Keratinocyte (primary cell): ENCODE measurements around the gene RNF17. TPM values are rescaled to one million over a fixed set of nuclear protein-coding genes. Genes with fewer than 3 reads are reported as not detected.

Experiments
- DNase-seq: peaks from one replicate; pipeline ENCODE4 v3.0.0-alpha.2; 2011; ENCODE audit warnings: low read depth, missing footprints, low spot score
- FAIRE-seq: peaks from 2 replicates; lab custom pipeline; 2011; peaks lifted over from hg19 to GRCh38; lab: Jason Lieb, UNC
- H2AFZ ChIP-seq: 2 replicates; pipeline ENCODE4 v1.6.0; 2012; ENCODE audit warnings: low read length, control low read depth, inconsistent platforms; ENCODE audit not compliant: control insufficient read depth
- H3K27ac ChIP-seq: 2 replicates; pipeline ENCODE4 v1.5.1; 2011; ENCODE audit warnings: low read length; ENCODE audit not compliant: control insufficient read depth, insufficient read depth
- H3K27me3 ChIP-seq: 3 replicates; pipeline ENCODE4 v1.6.0; 2011; ENCODE audit warnings: low read length; ENCODE audit not compliant: control insufficient read depth, insufficient read depth; ENCODE audit errors: extremely low read depth
- H3K36me3 ChIP-seq, 2 experiments: 2 replicates in 1 of 2; 3 replicates in 1 of 2; pipeline ENCODE4 v1.5.1; 2011; ENCODE audit warnings: low read length in 2 of 2, mild to moderate bottlenecking in 1 of 2; ENCODE audit not compliant: control insufficient read depth in 2 of 2, insufficient read depth in 2 of 2; ENCODE audit errors: extremely low read depth in 1 of 2
- H3K4me1 ChIP-seq: 3 replicates; pipeline ENCODE4 v1.5.1; 2011; ENCODE audit warnings: low read length; ENCODE audit not compliant: control insufficient read depth, insufficient read depth; ENCODE audit errors: extremely low read depth
- H3K4me2 ChIP-seq: 3 replicates; pipeline ENCODE4 v1.6.0; 2011; ENCODE audit warnings: low read depth, low read length; ENCODE audit not compliant: control insufficient read depth, insufficient read depth; ENCODE audit errors: extremely low read depth
- H3K4me3 ChIP-seq, 3 experiments: fragments of 200-600 bp in 1 of 3; sonication (generic) in 1 of 3; 2 replicates in 2 of 3; 3 replicates in 1 of 3; pipeline ENCODE4 v1.5.1; 2011 to 2016; ENCODE audit warnings: low read length in 3 of 3, mild to moderate bottlenecking in 3 of 3, control low read depth in 2 of 3, inconsistent platforms in 1 of 3, low read depth in 1 of 3, mixed read lengths in 1 of 3, mixed run types in 1 of 3, moderate library complexity in 1 of 3; ENCODE audit not compliant: control insufficient read depth in 2 of 3, insufficient read depth in 2 of 3; ENCODE audit errors: extremely low read depth in 1 of 3
- H3K79me2 ChIP-seq: 2 replicates; pipeline ENCODE4 v1.6.0; 2012; ENCODE audit warnings: low read length; ENCODE audit not compliant: control insufficient read depth, insufficient read depth
- H3K9ac ChIP-seq: 3 replicates; pipeline ENCODE4 v1.6.0; 2011; ENCODE audit warnings: low read length; ENCODE audit not compliant: control insufficient read depth, insufficient read depth; ENCODE audit errors: extremely low read depth
- H3K9me1 ChIP-seq: 3 replicates; pipeline ENCODE4 v1.6.0; 2011; ENCODE audit warnings: low read length; ENCODE audit not compliant: control insufficient read depth, insufficient read depth; ENCODE audit errors: extremely low read depth
- H3K9me3 ChIP-seq: 2 replicates; pipeline ENCODE4 v1.5.1; 2012; ENCODE audit warnings: low read depth, low read length; ENCODE audit not compliant: control insufficient read depth
- H4K20me1 ChIP-seq: 3 replicates; pipeline ENCODE4 v1.6.0; 2011; ENCODE audit warnings: low read length; ENCODE audit not compliant: control insufficient read depth, insufficient read depth; ENCODE audit errors: extremely low read depth
- EZH2 ChIP-seq: IDR thresholded peaks from one replicate; pipeline ENCODE4 v1.6.1; 2012; ENCODE audit warnings: inconsistent platforms, mild to moderate bottlenecking, low read length, moderate library complexity
- dilution Hi-C: fragments of 300-500 bp; cut with MboI; formaldehyde crosslinking; loops from one replicate; pipeline ENCODE4 v1.7.0; 2020; ENCODE audit warnings: low sequenced_read_pairs; ENCODE audit not compliant: extremely low pct_ligation_motif_present
- polyA plus RNA-seq, 5 experiments: library from polyadenylated mRNA; depleted of rRNA in 3 of 5; stranded (reverse) in 3 of 5; stranded (forward) in 1 of 5; unstranded in 1 of 5; fragments of >200 nt; gene quantifications; 1 replicate in 1 of 5; 2 replicates in 3 of 5; 3 replicates in 1 of 5; pipeline versions ENCODE4 v1.2.1 to v1.2.3, GENCODE V29; 2011 to 2012; ENCODE audit warnings: missing spikeins in 2 of 5, low read depth in 1 of 5, low replicate concordance in 1 of 5
- TF ChIP-seq, protein P1 (sequence below), 3 experiments: IDR thresholded peaks in 1 of 3; conservative IDR thresholded peaks in 1 of 3; optimal IDR thresholded peaks in 1 of 3; 2 replicates in 2 of 3; 3 replicates in 1 of 3; pipeline versions ENCODE3 to v1.5.1; 2011; ENCODE audit warnings: low read length in 3 of 3, mild to moderate bottlenecking in 3 of 3, moderate library complexity in 2 of 3, control low read depth in 1 of 3, inconsistent platforms in 1 of 3; ENCODE audit not compliant: insufficient read depth in 2 of 3; ENCODE audit errors: extremely low read depth in 1 of 3

The RNF17 gene
- polyA plus RNA-seq, 1 donor (not counting 4 experiments of a cell fraction or from before 2014, with no cell fraction given), result not detected

DNA sequence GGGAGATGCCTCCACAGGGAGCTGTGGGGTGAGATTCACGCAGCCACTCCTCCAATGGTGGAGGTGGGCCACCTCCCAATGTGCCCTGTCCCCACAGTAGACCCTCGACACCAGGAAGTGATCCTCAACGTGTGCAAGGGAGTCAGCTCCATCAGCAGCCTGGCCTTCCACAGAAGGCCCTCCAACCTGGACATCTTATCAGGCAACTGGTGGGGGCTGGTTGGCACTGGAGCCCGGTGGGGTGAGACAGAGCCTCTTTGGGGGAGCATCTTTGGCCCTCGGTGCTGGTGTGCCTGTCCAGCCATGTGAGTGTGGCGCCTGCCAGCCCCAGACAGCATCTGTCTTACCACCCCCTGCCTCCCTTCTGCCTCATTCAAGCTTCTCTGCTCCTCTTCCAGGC lies 19.7 kb upstream of the RNF17 start:
- no peak overlapping the region for H2AFZ ChIP-seq
- no peaks in the 10 kb centered on the region for H4K20me1 ChIP-seq
- H3K9me1 ChIP-seq, result no peaks in the 10 kb centered on the region
- H3K27ac ChIP-seq, result no peak overlapping the region
- no peak overlapping the region for H3K4me3 ChIP-seq
- H3K36me3 ChIP-seq, result no peaks in the 10 kb centered on the region
- peaks cover 7% of the 10 kb centered on the region for H3K4me1 ChIP-seq
- H3K9ac ChIP-seq, result no peak overlapping the region
- FAIRE-seq (no peak), DNase-seq (no peak)
- no peaks in the 10 kb centered on the region for H3K9me3 ChIP-seq
- H3K4me2 ChIP-seq, result no peak overlapping the region
- H3K27me3 ChIP-seq, result peaks cover 38% of the 10 kb centered on the region
- no peaks in the 10 kb centered on the region for H3K79me2 ChIP-seq
- TF ChIP-seq, protein P1, sequence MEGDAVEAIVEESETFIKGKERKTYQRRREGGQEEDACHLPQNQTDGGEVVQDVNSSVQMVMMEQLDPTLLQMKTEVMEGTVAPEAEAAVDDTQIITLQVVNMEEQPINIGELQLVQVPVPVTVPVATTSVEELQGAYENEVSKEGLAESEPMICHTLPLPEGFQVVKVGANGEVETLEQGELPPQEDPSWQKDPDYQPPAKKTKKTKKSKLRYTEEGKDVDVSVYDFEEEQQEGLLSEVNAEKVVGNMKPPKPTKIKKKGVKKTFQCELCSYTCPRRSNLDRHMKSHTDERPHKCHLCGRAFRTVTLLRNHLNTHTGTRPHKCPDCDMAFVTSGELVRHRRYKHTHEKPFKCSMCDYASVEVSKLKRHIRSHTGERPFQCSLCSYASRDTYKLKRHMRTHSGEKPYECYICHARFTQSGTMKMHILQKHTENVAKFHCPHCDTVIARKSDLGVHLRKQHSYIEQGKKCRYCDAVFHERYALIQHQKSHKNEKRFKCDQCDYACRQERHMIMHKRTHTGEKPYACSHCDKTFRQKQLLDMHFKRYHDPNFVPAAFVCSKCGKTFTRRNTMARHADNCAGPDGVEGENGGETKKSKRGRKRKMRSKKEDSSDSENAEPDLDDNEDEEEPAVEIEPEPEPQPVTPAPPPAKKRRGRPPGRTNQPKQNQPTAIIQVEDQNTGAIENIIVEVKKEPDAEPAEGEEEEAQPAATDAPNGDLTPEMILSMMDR (optimal IDR thresholded peaks at IDR 0.05 in 1 of 3, IDR thresholded peaks at IDR 0.05 in 1 of 3, conservative IDR thresholded peaks at IDR 0.05 in 1 of 3; ENCODE audit: extremely low read depth in 1 of 3, insufficient read depth in 2 of 3, low read length in 3 of 3), result no peak
- no peak for TF ChIP-seq EZH2
- dilution Hi-C loops, result no loop called here

GRCh38 chr13:24745516-24745860 lies 18.5 kb upstream of the RNF17 start:
- H3K4me1 ChIP-seq, result peaks cover 7% of the 10 kb centered on the region
- no peaks in the 10 kb centered on the region for H4K20me1 ChIP-seq
- H3K27me3 ChIP-seq, result peaks cover 38% of the 10 kb centered on the region
- H3K9ac ChIP-seq, result no peak overlapping the region
- H3K79me2 ChIP-seq, result no peaks in the 10 kb centered on the region
- H2AFZ ChIP-seq, result no peak overlapping the region
- dilution Hi-C loops, result no loop called here
- FAIRE-seq (no peak), DNase-seq (no peak)
- H3K4me2 ChIP-seq, result no peak overlapping the region
- TF ChIP-seq, protein P1 (optimal IDR thresholded peaks at IDR 0.05 in 1 of 3, IDR thresholded peaks at IDR 0.05 in 1 of 3, conservative IDR thresholded peaks at IDR 0.05 in 1 of 3; ENCODE audit: extremely low read depth in 1 of 3, insufficient read depth in 2 of 3, low read length in 3 of 3), result no peak
- TF ChIP-seq EZH2, result no peak
- H3K9me3 ChIP-seq, result no peaks in the 10 kb centered on the region
- no peak overlapping the region for H3K27ac ChIP-seq
- no peaks in the 10 kb centered on the region for H3K36me3 ChIP-seq
- H3K9me1 ChIP-seq, result no peaks in the 10 kb centered on the region
- no peak overlapping the region for H3K4me3 ChIP-seq
